ENCODE measurements around the gene CORO2A. TPM values are rescaled to one million over a fixed set of nuclear protein-coding genes. Genes with fewer than 3 reads are reported as not detected.

Gene CORO2A
- polyA plus RNA-seq, 5 donors: 7.4 to 10.0 (median 8.8) TPM

DNA sequence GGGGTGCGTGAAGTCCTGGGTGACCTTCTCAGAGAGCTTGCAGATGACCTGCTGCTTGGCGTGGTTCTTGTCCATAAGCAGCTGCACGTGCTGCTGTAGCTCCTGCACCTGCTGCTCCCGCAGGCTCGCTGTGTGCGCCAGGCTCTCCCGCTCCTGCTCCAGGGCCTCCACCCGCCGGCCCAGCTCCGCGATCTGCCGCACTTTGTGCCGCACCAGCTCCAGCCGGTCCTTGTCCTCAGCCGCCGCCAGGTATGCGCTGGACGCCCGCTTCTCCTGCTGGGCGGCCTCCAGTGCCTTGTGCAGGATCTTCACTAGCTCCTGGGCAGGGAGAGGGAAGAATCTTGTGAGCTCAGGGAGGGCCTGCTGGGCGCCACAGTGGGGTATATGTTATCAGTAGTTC, 28.5 kb upstream of the CORO2A start:
- DNase-seq: no peak

DNA sequence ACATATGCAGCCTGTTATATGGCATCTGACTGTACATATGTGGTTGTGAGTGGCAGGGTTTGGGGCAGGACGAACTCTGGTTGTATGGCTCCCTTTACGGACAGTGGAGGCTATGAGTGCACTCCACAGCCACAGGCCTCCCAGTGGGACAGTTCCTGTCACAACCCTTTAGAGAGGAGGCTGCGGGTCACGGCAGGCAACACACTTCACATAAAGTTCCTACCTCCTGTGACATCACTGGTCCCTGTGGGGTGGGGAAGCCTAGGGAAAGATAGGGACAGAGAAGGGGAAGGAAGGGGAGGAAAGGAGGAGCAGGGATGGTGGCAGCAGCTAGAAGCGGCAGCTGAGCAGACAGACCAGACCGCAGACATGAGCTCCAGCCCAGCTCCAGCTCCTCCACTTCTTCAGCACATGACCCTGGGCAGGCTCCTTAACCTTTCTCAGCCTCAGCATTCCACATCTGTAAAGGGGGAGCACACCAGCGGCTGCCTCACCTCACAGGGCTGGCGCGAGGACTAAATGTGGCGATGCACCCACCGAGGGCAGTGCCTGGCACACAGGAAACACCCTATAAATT, 27.4 kb upstream of the CORO2A start:
- no peak for DNase-seq

DNA sequence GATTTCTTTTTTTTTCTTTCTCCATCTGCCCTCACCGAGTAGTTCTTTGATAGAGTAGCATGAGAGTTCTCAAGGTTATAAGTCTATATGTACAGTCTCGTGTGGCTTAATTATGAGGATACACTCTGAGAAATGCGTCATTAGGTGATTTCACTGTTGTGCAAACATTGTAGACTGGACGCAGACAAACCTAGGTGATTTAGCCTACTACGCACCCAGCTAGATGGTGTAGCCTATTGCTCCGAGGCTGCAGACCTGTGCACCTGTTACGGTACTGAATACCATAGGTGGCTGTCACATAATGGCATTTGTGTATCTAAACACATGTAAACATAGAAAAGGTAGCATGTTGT, 26.9 kb upstream of the CORO2A start:
- no peak for DNase-seq

DNA sequence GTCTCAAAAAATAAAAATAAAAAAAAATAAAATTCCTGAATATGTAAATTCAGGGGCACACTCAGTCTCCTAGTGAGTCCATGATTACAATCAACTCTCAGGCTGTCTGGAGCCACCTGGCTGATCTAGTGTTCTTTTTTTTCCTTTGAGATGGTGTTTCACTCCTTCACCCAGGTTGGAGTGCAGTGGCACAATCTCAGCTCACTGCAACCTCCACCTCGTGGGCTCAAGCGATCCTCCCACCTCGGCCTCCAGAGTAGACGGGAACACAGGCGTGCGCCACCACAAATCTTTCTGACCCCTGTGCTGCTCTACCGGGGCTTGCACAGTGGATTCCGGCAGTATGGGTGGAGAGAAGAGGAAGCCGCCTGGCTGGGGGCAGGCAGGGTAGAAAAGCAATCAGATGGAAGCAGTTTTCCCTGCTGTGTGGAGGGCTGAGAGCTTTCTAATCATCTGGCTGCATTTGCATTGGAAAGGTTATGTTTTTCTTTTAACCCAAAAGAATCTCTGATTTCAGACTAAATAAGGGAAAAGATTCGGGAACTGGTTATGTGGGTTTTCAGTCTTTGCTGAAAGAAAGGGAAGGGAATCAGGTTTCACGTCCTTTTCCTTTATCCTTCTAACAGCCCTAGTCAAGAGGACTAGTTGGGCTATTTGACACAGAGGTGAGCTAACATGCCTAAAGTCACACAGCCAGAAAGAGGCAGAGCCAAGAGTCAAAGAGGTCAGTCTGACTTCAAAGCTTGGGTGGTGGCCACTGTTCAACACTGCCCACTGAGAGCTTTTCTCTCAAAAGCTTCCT, 26.3 kb upstream of the CORO2A start:
- peak; percentile 50 to 51 for DNase-seq

DNA sequence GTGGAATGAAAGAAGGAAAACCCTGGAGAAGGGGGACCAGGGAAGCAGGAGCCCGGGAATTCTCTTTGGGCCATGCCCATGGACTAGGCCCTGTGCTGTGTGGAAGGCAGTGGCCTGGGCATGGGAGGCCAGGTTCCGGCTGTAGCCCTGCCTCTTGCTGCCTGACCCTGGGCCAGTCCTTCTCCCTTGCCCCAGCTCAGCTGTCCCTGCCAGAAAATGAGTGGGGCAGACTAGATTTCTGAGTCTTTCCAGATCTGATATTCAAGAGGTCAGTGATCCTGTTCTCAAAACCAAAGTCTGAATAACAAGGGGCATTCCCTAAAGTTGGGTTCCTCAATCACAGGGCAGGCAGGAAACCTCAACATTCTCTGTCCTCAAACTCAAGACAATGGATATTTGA, 24.8 kb upstream of the CORO2A start:
- DNase-seq: no peak

DNA sequence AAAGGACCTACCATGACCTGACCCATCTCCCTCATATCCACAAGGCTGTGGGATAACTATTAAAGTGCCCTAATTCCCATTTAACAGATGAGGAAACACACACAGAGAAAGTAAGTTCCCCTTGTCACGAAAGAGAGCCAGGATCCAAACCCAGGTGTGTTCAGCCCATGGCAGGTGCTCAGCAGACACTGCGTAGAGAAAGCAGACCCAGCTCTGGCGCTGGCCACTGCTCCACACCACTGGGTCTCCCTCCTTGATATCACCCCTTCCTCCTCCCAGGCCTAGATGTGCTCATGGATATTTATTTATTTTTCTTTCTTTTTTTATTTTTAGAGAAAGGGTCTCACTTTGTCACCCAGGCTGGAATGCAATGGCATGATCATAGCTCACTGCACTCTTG, 24.0 kb upstream of the CORO2A start:
- no peak for DNase-seq

DNA sequence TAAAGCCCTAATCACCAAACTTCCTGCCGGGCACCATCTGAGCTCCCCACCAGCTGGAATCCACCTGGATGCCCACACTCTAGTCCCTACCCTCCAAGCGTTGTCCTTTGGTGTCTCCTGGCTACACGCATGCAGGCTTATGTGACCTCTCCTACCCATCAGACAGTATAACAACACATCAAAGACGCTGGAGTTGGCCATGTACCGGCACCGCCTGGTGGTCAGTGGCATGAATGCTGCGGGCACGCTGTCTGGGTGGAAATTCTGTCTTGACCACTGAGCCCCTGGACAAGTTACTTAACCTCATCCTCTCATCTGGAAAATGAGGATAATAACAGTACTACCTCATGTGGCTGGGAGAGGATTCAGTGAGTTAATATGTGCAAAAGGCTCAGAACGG, 23.4 kb upstream of the CORO2A start:
- no peak for DNase-seq

DNA sequence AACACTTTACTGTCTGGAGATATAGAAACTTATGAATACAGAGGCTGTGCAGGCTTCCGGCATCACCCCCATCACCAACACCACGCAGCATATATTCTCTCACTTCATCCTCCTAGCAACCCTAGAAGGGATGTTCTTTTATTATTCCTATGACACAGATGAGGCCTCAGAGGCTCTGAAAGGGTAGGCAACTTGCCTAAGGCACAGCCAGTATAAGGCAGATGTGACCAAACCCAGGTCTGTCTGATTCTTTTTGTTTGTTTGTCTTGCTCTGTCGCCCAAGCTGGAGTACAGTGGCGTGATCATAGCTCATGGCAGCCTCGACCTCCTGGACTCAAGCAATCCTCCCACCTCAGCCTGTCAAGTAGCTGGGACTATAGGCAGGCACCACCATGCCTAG, 22.8 kb upstream of the CORO2A start:
- DNase-seq: no peak

DNA sequence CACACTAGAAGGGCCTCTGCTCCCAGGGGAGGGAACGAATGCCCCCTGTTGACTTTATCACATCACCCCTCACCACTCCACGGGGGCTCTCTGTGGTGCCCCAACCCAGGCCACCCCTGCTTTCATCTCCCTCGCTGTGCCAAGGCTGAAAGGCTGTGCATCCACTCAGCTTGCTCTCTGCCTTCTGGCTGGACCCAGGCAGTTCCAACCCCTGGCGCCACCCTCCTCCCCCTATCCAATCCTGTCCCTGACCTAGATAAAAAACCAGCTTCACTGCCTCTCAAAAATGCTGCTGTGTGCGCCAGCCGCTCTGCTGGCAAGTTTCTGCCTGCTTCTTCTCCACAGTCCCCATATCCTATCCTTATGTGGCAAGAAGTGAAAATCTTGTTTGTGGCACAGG, 22.4 kb upstream of the CORO2A start:
- no peak for DNase-seq

DNA sequence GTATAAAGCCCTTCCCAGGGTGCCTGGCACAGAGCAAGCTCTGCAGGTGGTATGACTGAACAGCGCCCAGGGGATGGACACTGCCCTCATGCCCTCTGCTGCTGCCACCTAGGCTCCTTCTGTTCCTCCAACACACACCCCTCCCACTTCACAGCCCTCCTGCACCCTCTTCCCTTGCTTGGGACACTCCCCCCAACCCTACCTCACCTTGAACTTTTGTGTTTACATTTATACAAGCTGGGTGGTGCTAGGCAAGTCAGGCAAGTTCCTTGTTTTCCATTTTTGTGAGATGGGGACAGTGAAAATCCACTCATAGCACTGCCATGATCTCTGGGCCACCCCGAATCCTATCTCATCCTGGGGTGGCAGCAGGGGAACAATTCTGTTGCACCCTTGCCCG, 18.8 kb upstream of the CORO2A start:
- no peak for DNase-seq

DNA sequence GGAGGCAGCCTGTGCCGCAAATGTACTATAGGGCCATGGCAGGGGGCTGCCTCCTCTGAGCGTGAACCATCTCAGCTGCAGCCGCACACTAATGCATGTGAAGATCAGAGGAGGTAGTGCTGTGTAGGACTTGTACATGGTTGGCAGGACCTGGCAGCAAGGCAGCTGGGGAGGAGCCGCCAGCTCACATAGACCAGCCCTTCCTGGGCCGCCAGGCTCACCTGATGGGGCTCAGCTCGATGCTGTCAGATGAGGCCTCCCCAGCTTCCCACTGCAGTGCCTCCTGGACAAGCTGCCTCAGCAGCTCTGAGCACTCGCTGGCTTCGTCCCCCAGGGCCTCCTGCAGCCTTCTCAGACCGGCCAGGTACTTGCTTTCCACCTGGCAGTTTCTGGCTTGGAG, 18.0 kb upstream of the CORO2A start:
- DNase-seq: no peak

DNA sequence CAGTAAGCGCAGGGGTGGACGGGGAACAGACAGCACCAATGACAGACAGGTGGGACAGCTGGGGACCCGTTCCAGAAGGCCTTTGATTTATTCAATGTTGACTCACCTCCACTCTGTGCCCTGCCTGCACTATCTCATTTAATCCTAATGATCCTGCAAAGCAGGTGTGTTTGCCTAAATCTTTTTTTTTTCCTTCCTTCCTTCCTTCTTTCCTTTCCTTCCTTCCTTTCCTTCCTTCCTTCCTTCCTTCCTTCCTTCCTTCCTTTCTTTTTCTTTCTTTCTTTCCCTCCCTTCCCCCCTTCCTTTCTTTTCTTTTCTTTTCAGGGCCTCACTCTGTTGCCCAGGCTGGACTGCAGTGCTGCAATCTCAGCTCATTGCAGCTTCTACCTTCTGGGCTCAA, 17.1 kb upstream of the CORO2A start:
- DNase-seq: no peak

DNA sequence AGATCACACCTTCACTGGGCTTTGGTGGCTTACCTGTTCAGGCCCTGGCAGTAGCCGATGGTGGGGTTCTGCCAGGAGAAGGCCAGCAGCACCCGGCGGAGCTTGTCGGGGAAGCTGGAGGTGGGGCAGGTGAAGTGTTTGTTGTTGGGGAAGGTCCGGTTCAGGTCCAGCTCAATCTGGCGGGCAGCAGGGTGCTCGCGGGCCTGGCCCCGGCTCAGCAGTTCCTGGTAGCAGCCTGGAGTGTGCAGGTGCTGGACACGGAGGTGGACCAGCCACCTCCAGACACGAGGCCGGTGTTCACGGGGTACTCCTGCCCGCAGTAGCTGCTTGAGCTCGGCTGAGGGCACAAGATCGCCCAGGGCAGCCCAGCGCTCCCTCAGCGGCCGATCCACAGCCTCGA, 16.2 kb upstream of the CORO2A start:
- no peak for DNase-seq

DNA sequence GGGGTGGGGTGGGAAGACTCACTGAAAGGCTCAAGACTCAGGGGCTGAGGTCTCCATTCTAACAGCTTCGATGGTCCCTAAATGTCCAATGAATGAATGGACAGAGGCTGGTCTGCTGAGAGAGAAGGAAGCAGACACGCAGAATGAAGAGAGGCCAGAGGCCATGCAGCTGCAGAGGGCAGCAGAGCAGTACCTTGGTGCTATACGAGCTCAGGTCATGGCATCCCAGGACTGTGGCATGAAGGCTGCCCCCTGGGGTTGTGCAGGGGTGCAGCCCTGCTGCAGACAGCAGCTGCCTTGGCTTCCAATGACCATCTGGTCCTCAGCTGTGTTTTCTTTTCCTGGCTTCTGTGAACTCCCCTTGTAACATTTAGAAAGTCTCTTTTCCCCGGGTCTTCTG, 15.2 kb upstream of the CORO2A start:
- DNase-seq: no peak

DNA sequence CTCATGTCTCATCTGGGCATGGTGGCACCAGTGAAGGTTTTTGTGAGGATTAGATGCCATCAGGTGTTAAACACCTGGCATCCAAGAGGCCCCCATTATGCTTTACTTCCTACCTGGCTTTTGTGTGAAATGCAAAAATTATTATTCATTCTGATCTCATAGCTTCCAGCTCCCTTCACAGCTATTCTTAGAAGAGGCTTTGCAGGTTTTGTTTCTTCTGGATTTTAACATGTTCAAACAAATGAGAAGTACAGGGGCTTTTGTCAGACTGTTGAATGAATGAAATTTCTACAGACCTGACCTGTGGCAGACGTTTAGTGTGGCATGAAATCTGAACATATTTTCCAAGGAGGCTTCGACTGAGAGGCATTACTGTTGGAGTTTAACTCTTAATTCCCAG, 14.3 kb upstream of the CORO2A start:
- DNase-seq: no peak

DNA sequence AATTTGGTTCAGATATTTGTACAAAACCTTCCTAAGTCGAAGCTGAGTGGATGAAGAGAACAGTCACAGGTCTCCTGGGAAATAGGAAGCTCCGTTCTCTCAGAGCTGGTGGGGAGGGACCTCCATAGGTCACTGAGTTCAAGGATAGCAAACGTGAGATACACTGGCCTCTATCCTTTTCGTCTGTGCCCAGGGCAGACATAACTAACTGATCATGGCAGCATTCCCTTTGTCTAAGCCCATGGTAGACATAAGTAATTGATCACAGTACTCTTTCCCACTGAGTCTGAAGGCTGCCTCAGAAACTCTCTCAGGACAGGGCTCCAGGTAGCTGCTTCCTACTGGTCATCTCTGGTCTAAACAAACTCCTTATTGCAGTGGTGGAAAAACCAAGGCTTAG, 12.3 kb upstream of the CORO2A start:
- DNase-seq: no peak

DNA sequence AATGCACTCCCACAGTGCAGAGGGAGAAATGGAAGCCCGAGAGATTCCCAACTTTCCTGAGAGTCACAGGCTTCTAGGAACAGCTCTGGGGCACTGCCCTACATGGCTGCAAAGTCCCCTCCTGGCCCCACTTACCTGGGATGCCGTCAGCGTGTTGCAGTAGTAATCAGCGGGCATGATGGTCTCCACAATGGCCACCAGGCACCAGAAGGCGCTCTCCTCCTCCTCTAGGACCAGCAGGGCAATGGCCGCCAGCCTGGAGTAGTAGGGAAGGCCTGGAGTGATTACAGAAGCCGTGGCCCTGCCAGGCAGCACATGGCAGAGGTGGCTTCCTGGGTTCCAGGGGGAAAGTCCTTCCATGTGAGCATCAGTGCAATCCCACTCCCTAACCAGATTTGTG, 10.7 kb upstream of the CORO2A start:
- no peak for DNase-seq

DNA sequence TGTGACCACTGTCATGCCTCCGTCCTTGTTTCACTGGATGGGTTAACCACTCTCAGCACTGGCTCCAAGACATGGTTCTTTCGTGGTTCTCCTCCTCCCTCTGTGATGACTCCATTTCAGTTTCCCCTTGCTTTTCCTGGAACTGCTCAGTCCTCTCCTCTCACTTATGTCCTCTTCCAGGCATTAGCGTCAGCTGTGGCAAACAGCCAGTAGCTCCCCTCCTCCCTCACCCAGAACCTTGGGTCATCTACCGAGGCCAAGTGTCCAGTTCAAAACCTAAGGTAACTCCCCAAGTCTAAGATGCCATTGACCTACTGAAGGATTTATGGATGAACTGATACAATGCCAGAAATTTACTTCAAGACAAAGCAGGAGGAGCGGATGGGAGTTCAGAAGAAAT, 9.8 kb upstream of the CORO2A start:
- DNase-seq: no peak

DNA sequence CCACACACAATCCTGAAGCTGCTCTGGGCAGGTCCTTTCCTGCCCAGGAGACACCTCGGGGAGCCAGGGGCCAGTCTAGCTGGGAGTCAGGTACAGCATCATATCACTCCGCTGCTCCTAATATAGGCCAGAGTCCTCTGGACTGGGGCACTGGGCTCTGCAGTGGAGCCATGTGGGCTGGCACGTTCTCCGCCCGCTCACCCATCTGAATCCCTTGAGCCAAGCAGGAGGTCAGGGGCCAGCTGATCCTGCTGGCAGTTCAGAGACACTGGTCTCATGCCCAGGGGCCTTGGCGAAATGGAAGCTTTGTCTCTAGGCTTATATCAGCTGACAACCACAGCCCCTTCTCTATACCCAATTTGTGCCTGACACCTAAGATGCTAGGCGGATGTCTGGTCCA, 9.3 kb upstream of the CORO2A start:
- no peak for DNase-seq

DNA sequence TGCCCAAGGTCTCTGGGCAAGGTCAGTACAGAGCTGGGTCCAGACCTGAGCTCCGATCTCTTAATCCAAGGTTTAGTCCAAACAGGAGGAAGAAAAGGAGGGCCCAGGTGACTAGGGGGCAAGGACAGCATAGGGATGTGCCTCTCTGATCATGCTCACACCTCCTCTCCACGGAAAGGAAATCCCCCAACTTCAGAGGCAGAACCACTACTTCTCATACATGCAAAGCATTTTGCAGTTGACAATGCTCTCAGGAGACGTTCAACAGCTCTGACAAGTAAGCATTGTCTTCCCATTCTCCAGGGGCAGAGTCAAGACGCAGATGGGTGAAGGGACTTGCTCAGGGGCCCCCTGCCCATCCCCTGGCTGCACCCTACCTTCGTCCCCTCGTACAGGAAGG, 8.7 kb upstream of the CORO2A start:
- no peak for DNase-seq

DNA sequence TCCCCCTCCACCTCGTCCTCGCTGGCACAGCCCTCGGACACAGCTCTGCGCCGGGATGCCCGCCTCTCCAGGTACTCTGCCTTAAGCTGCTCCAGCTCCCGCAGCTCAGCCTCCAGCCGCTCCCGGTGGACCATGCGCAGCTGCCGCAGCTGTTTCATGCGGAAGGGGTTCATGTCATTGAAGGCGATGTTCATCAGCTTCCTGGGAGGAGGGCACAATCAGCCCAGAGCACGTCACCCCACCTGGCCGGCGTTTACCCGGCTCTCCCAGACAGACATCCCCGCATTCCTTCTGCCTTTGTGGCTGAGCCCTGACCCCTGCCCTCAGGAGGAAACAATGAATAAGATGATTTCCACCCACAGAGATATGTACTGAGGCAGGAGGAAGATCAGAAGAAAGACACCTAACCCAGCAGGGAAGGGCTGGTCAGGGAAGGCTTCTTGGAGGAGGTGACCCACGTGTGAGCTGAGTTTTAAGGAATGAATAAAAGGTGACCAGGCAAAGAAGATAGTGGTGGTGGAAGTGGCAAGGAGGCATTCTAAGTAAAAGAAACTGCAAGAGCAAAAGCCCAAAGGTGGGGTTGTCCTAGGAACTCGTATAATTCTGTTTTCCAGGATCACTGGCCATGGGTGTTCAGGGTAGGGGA, 7.1 kb upstream of the CORO2A start:
- DNase-seq: no peak

DNA sequence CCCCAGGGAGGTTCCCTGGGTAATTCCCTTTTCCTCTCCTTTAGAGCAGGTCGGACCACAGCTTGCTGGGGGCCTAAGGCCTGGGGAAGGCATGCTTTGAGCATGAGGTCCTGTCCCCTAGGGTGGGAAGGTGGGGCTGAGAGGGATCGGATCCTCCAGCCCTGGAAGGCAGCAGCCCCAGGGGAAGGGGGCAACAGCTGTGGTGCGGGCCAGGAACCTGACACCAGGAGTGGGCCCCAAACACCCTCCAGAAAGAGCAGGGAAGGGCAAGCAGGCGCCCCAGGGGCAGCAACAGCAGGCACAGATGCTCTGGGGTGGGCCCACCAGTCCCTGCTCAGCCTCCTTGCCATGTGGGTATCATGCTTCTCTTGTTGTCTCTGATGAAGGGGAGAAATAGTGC, 3.2 kb upstream of the CORO2A start:
- no peak for DNase-seq

DNA sequence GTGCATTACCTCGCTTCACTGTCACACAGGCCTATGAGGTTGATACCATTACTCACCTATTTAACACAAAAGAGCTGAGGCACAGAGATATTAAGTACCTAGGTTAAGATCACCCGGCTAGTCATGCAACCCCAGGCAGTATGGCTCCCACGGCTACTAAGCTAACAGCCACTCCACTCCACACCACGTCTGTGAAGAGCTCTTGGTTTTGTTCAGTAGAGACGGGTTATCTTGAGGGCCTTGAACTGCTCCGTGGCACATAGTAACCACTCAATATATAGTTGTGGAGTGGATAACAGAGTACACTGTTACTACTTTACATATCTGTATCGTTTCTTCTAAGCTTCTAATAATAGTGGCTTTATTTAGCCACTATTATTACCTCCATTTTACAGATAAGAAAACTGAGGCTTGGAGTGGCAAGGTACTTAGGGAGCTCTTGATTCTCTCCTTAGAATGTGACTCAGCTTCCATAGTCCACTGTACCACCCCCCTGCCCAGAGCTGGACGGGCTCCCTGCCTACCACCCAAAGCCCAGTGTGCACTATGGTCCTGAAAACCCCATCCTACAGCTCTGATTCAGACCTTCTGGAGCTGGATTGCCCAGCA, 1.0 kb upstream of the CORO2A start:
- no peak for DNase-seq
